ENCODE data around the gene DCXR. TPM values are rescaled to one million over a fixed set of nuclear protein-coding genes. Genes with fewer than 3 reads are reported as not detected.
"Not testable (repeated sequence)": the region's sequence is repeated elsewhere in the genome, so short reads cannot be mapped to it uniquely, and the experiment has no call there.

Gene DCXR
- total RNA-seq, 4 donors from 2014 or later, result 130 to 296 (median 223) TPM

GRCh38 chr17:82042649-82043048, 5.2 kb upstream of the DCXR start:
- Histone ChIP-seq H3K9me3 (no peaks in the 10 kb centered on the region), H3K4me3 (no peak overlapping the region), H3K4me1 (peaks cover 0 to 6% of the 10 kb centered on the region in 2 donors), H3K27me3 (no peaks in the 10 kb centered on the region), H3K27ac (no peak overlapping the region), H3K36me3 (peaks cover 0 to 11% of the 10 kb centered on the region in 2 donors)
- ATAC-seq (no peak), DNase-seq (no peak)
- no peak for TF ChIP-seq CTCF (IDR thresholded peaks at IDR 0.05 in 4 of 5, conservative IDR thresholded peaks at IDR 0.05 in 1 of 5)
- TF ChIP-seq POLR2A (IDR thresholded peaks at IDR 0.05), result no peak
- intact Hi-C loops (cut with DNase I; ENCODE audit: low total_unique reads) (no loop called here), in situ Hi-C loops (cut with MboI; ENCODE audit: low sequenced_read_pairs in 4 of 4) (loop anchor here in 1 of 4 donors (25.0 kb wide), 1 partner anchor 95 kb away; no protein-coding TSS in a partner anchor)

- no peak overlapping the region for H3K27ac ChIP-seq
- peaks cover 0 to 2% of the 10 kb centered on the region in 2 donors for H3K36me3 ChIP-seq
- TF ChIP-seq POLR2A (IDR thresholded peaks at IDR 0.05), result no peak
- TF ChIP-seq CTCF (IDR thresholded peaks at IDR 0.05 in 4 of 5, conservative IDR thresholded peaks at IDR 0.05 in 1 of 5), result no peak
- ATAC-seq, result no peak
- H3K9me3 ChIP-seq, result no peaks in the 10 kb centered on the region
- no peak overlapping the region for H3K4me3 ChIP-seq
- in situ Hi-C loops (cut with MboI; ENCODE audit: low sequenced_read_pairs in 4 of 4) (loop anchor here in 1 of 4 donors (25.0 kb wide), 1 partner anchor 96 kb away; no protein-coding TSS in a partner anchor), intact Hi-C loops (cut with DNase I; ENCODE audit: low total_unique reads) (no loop called here)
- no peak for DNase-seq
- peaks cover 6 to 12% of the 10 kb centered on the region in 2 donors for H3K4me1 ChIP-seq
- H3K27me3 ChIP-seq, result no peaks in the 10 kb centered on the region
These were observed 3.8 kb upstream of the DCXR start for GRCh38 chr17:82041144-82041814.

GRCh38 chr17:82039695-82040299, 2.3 kb upstream of the DCXR start:
- H3K36me3 ChIP-seq, result peaks cover 3 to 16% of the 10 kb centered on the region in 2 donors
- no peaks in the 10 kb centered on the region for H3K27me3 ChIP-seq
- intact Hi-C loops (cut with DNase I; ENCODE audit: low total_unique reads), result loop anchor here (5.0 kb wide), 1 partner anchor 198 kb away; no protein-coding TSS in a partner anchor
- in situ Hi-C loops (cut with MboI; ENCODE audit: low sequenced_read_pairs in 4 of 4), result loop anchor here (10.0 to 25.0 kb wide), 2 partner anchors 98 to 115 kb away; no protein-coding TSS in a partner anchor
- H3K9me3 ChIP-seq, result no peaks in the 10 kb centered on the region
- peaks cover 9 to 22% of the 10 kb centered on the region in 2 donors for H3K4me1 ChIP-seq
- H3K27ac ChIP-seq, result no peak overlapping the region
- no peak overlapping the region for H3K4me3 ChIP-seq
- no peak for TF ChIP-seq CTCF (IDR thresholded peaks at IDR 0.05 in 4 of 5, conservative IDR thresholded peaks at IDR 0.05 in 1 of 5)
- TF ChIP-seq POLR2A (IDR thresholded peaks at IDR 0.05), result no peak
- DNase-seq (no peak), ATAC-seq (no peak)

GRCh38 chr17:82038796-82039409, 1.4 kb upstream of the DCXR start:
- peaks cover 3 to 16% of the 10 kb centered on the region in 2 donors for H3K36me3 ChIP-seq
- intact Hi-C loops (cut with DNase I; ENCODE audit: low total_unique reads), result loop anchor here (5.0 kb wide), 1 partner anchor 198 kb away; no protein-coding TSS in a partner anchor
- H3K27me3 ChIP-seq, H3K4me3 ChIP-seq, H3K9me3 ChIP-seq, DNase-seq, ATAC-seq, H3K27ac ChIP-seq: not testable (repeated sequence)
- H3K4me1 ChIP-seq, result peaks cover 9 to 22% of the 10 kb centered on the region in 2 donors
- in situ Hi-C loops (cut with MboI; ENCODE audit: low sequenced_read_pairs in 4 of 4), result loop anchor here (10.0 to 25.0 kb wide), 2 partner anchors 98 to 116 kb away; no protein-coding TSS in a partner anchor

- intact Hi-C loops (cut with DNase I; ENCODE audit: low total_unique reads) (loop anchor here (1.0 to 5.0 kb wide), 3 partner anchors 15 to 199 kb away; partner anchors contain the start of genes FASN and LRRC45), in situ Hi-C loops (cut with MboI; ENCODE audit: low sequenced_read_pairs in 4 of 4) (loop anchor here (10.0 to 25.0 kb wide), 2 partner anchors 99 to 117 kb away; no protein-coding TSS in a partner anchor)
- peak overlapping the region; percentile 63 to 89 (median 78) for H3K4me3 ChIP-seq
- peaks cover 3 to 16% of the 10 kb centered on the region in 2 donors for H3K36me3 ChIP-seq
- ATAC-seq, result no peak
- DNase-seq, result no peak
- H3K9me3 ChIP-seq, result no peaks in the 10 kb centered on the region
- peaks cover 9 to 22% of the 10 kb centered on the region in 2 donors for H3K4me1 ChIP-seq
- peak overlapping the region; percentile 85 to 99 (median 95) for H3K27ac ChIP-seq
- TF ChIP-seq CTCF (IDR thresholded peaks at IDR 0.05 in 4 of 5, conservative IDR thresholded peaks at IDR 0.05 in 1 of 5) (no peak), POLR2A (IDR thresholded peaks at IDR 0.05) (no peak)
- H3K27me3 ChIP-seq, result peaks cover 0 to 2% (median 0%) of the 10 kb centered on the region in 3 donors
These were observed 345 bp upstream of the DCXR start for GRCh38 chr17:82037889-82038195.

Measured in gastrocnemius medialis (tissue), 4 donors.